HEK293 (cell line): Measurements from ENCODE around the gene LRP6.

ENCODE experiments used
- CTCF ChIA-PET: fragments of 350-600 bp; formaldehyde crosslinking; extraction: SDS; loops from one replicate; lab custom pipeline; 2021; ENCODE audit warnings: antibody characterized with exemption; lab: Yijun Ruan, JAX
- POLR2A ChIA-PET: fragments of 300-600 bp; formaldehyde crosslinking; extraction: SDS; loops from one replicate; lab custom pipeline; 2020; ENCODE audit warnings: antibody characterized with exemption, inconsistent platforms; lab: Yijun Ruan, JAX
- H3K27ac ChIP-seq: fragments of 200-500 bp; sonication (Bioruptor generic); 2 replicates; pipeline ENCODE4 v1.5.1; 2014; ENCODE audit warnings: low read depth, low read length, control low read depth, inconsistent platforms; ENCODE audit errors: extremely low read depth
- H3K36me3 ChIP-seq, 2 experiments: fragments of 200-500 bp in 1 of 2; sonication (Bioruptor generic) in 1 of 2; 1 replicate in 1 of 2; 2 replicates in 1 of 2; pipeline ENCODE4 v1.5.1; 2014 to 2017; ENCODE audit warnings: inconsistent platforms in 2 of 2, low read length in 2 of 2; ENCODE audit not compliant: control insufficient read depth in 2 of 2, insufficient read depth in 1 of 2
- H3K4me1 ChIP-seq: fragments of 200-500 bp; sonication (Bioruptor generic); 2 replicates; pipeline ENCODE4 v1.5.1; 2014; ENCODE audit warnings: mild to moderate bottlenecking, low read length, inconsistent platforms; ENCODE audit not compliant: control insufficient read depth, insufficient read depth
- H3K4me3 ChIP-seq: 2 replicates; pipeline ENCODE4 v1.5.1; 2011; ENCODE audit warnings: low read depth, mild to moderate bottlenecking, control low read depth, low read length, moderate library complexity
- H3K9me3 ChIP-seq: fragments of 200-500 bp; sonication (Bioruptor generic); 2 replicates; pipeline ENCODE4 v1.5.1; 2014; ENCODE audit warnings: low read depth, low read length, inconsistent platforms; ENCODE audit not compliant: control insufficient read depth, insufficient read depth
- OSR2 ChIP-seq: fragments of 450-650 bp; formaldehyde crosslinking; IDR thresholded peaks from 2 replicates; pipeline ENCODE4 v1.5.1; 2016; ENCODE audit warnings: missing biosample characterization, missing genetic modification characterization
- PRDM1 ChIP-seq: fragments of 450-650 bp; formaldehyde crosslinking; IDR thresholded peaks from 2 replicates; pipeline ENCODE4; 2016; ENCODE audit warnings: missing biosample characterization, missing genetic modification characterization
- SETDB1 ChIP-seq: IDR thresholded peaks from one replicate; pipeline ENCODE4 v1.6.1; 2017; ENCODE audit warnings: mild to moderate bottlenecking, low read length, moderate library complexity, mixed read lengths; ENCODE audit not compliant: insufficient read length
- ZBTB21 ChIP-seq: fragments of 450-650 bp; formaldehyde crosslinking; IDR thresholded peaks from 2 replicates; pipeline ENCODE4 v1.5.1; 2017; ENCODE audit warnings: missing biosample characterization, missing genetic modification characterization
- ZFHX2 ChIP-seq: fragments of 450-650 bp; formaldehyde crosslinking; conservative IDR thresholded peaks from 2 replicates; pipeline ENCODE4 v1.5.1; 2016; ENCODE audit warnings: missing biosample characterization, missing genetic modification characterization
- ZNF18 ChIP-seq: fragments of 450-650 bp; formaldehyde crosslinking; IDR thresholded peaks from 2 replicates; pipeline ENCODE4 v1.5.1; 2016; ENCODE audit warnings: missing biosample characterization, missing genetic modification characterization
- ZNF214 ChIP-seq: fragments of 450-650 bp; formaldehyde crosslinking; IDR thresholded peaks from 2 replicates; pipeline ENCODE4 v1.5.1; 2017; ENCODE audit warnings: missing biosample characterization, mild to moderate bottlenecking, missing genetic modification characterization, borderline replicate concordance
- ZNF23 ChIP-seq: fragments of 450-650 bp; formaldehyde crosslinking; IDR thresholded peaks from 2 replicates; pipeline ENCODE4 v1.5.1; 2016; ENCODE audit warnings: missing biosample characterization, missing genetic modification characterization, borderline replicate concordance
- ZNF302 ChIP-seq: fragments of 450-650 bp; formaldehyde crosslinking; IDR thresholded peaks from 2 replicates; pipeline ENCODE4 v1.5.1; 2016; ENCODE audit warnings: missing biosample characterization, missing genetic modification characterization, low read depth
- ZNF366 ChIP-seq: fragments of 450-650 bp; formaldehyde crosslinking; conservative IDR thresholded peaks from 2 replicates; pipeline ENCODE4 v1.5.1; 2016; ENCODE audit warnings: missing biosample characterization, missing genetic modification characterization
- ZNF433 ChIP-seq: fragments of 450-650 bp; formaldehyde crosslinking; IDR thresholded peaks from 2 replicates; pipeline ENCODE4 v1.5.1; 2016; ENCODE audit warnings: missing biosample characterization, missing genetic modification characterization, low read depth
- ZNF549 ChIP-seq: fragments of 450-650 bp; IDR thresholded peaks from 2 replicates; pipeline ENCODE4 v1.5.1; 2018; ENCODE audit warnings: missing biosample characterization, missing genetic modification characterization, mild to moderate bottlenecking, inconsistent platforms, moderate library complexity
- ZNF596 ChIP-seq: fragments of 450-650 bp; IDR thresholded peaks from 2 replicates; pipeline ENCODE4 v1.5.0; 2018; ENCODE audit warnings: missing biosample characterization, mild to moderate bottlenecking, missing genetic modification characterization, moderate library complexity
- ZNF701 ChIP-seq: fragments of 450-650 bp; formaldehyde crosslinking; IDR thresholded peaks from 2 replicates; pipeline ENCODE4 v1.5.1; 2016; ENCODE audit warnings: missing biosample characterization, missing genetic modification characterization
- ZNF837 ChIP-seq: fragments of 450-650 bp; formaldehyde crosslinking; IDR thresholded peaks from 2 replicates; pipeline ENCODE4 v1.5.1; 2016; ENCODE audit warnings: missing biosample characterization, missing genetic modification characterization
- ZSCAN16 ChIP-seq: fragments of 450-650 bp; formaldehyde crosslinking; IDR thresholded peaks from 2 replicates; pipeline ENCODE4 v1.5.1; 2016; ENCODE audit warnings: missing biosample characterization, missing genetic modification characterization
- TF ChIP-seq, protein P1 (sequence below): fragments of 450-650 bp; formaldehyde crosslinking; IDR thresholded peaks from 2 replicates; pipeline ENCODE4 v1.5.1; 2017; ENCODE audit warnings: missing biosample characterization, missing genetic modification characterization
- TF ChIP-seq, protein P2 (sequence below): fragments of 450-650 bp; formaldehyde crosslinking; IDR thresholded peaks from 2 replicates; pipeline ENCODE4 v1.5.1; 2016; ENCODE audit warnings: missing biosample characterization, missing genetic modification characterization
- TF ChIP-seq, protein P3 (sequence below): fragments of 450-650 bp; formaldehyde crosslinking; IDR thresholded peaks from 2 replicates; pipeline ENCODE4 v1.5.1; 2017; ENCODE audit warnings: missing biosample characterization, missing genetic modification characterization
- TF ChIP-seq, protein P4 (sequence below): fragments of 450-650 bp; formaldehyde crosslinking; IDR thresholded peaks from 2 replicates; pipeline ENCODE4 v1.5.0; 2017; ENCODE audit warnings: missing biosample characterization, missing genetic modification characterization, borderline replicate concordance

Gene LRP6

DNA sequence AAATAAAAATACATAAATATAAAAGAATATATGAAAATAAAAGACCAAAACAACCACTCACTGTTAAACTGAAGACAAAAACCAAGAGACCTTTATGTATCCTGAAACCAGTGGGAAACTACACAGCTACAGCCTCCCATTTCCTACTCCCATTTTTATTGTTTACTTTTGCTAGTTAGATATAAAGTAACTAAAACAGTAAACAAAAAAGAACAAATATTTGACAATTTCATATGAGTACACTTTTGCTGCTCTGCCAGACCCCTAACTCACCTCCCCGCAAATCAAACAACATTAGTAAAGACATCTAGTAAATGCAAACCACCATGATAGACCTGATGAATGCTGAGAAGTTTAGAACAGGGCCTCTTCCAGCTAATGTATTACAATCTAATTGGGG lies 99.0 kb downstream of the LRP6 start (continued):
- TF ChIP-seq ZNF366 (no peak), OSR2 (no peak), ZSCAN16 (tag by site-specific recombination) (no peak), ZNF837 (no peak), ZNF549 (tag by site-specific recombination) (no peak), ZNF214 (tag by site-specific recombination) (no peak)

DNA sequence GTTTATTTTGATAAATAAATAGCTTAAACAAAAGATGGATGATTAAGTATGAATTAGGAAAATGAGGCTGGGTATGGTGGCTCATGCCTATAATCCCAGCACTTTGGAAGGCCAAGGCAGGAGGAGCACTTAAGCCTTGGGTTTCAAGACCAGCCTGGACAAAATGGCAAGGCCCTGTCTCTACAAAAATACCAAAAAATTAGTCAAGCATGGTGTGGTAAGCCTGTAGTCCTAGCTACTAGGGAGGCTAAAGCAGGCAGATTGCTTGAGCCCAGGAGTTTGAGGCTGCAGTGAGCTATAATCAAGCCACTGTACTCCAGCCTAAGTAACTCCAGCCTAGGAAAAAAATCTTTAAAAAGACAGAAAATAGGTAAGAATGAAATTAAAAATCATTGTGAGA lies 100.1 kb downstream of the LRP6 start:
- TF ChIP-seq ZNF433 (tag by site-specific recombination), result no peak
- TF ChIP-seq PRDM1 (tag by site-specific recombination), result no peak
- TF ChIP-seq, protein P1, sequence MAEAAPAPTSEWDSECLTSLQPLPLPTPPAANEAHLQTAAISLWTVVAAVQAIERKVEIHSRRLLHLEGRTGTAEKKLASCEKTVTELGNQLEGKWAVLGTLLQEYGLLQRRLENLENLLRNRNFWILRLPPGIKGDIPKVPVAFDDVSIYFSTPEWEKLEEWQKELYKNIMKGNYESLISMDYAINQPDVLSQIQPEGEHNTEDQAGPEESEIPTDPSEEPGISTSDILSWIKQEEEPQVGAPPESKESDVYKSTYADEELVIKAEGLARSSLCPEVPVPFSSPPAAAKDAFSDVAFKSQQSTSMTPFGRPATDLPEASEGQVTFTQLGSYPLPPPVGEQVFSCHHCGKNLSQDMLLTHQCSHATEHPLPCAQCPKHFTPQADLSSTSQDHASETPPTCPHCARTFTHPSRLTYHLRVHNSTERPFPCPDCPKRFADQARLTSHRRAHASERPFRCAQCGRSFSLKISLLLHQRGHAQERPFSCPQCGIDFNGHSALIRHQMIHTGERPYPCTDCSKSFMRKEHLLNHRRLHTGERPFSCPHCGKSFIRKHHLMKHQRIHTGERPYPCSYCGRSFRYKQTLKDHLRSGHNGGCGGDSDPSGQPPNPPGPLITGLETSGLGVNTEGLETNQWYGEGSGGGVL, result no peak
- no peak for TF ChIP-seq ZNF549 (tag by site-specific recombination)
- no peak for TF ChIP-seq ZNF302
- POLR2A ChIA-PET, result interaction anchor here (0.6 kb wide), 1 partner anchor 88 kb away, joined by 3 read pairs; no protein-coding TSS in a partner anchor
- H3K9me3 ChIP-seq, result no peaks in the 10 kb centered on the region
- peaks cover 0 to 20% of the 10 kb centered on the region in 2 experiments; a peak in 2 of 3 replicates for H3K36me3 ChIP-seq
- no peak overlapping the region for H3K4me3 ChIP-seq
- H3K27ac ChIP-seq, result no peak overlapping the region
- CTCF ChIA-PET, result interaction anchor here (0.6 kb wide), 1 partner anchor 10 kb away, joined by 3 read pairs; no protein-coding TSS in a partner anchor
- peaks cover 4% of the 10 kb centered on the region for H3K4me1 ChIP-seq

DNA sequence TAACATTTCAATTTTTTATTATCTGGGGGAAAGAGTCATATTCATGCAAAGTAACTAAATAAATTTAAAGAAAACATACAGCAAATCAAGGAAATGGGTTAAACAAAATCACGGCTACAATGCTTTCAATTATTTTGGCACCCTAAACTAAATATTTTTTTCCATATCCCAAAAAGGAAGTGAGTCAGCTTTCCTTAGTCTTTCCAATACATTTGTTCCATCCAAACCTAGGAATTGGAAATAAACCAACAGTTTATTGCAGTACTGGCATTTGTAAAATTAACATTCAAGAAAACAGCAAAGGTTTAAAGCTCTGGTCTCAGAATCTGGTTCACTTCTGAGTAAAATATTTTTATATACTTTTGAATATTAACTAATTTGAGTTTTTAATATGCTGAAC lies 106.9 kb downstream of the LRP6 start:
- Histone ChIP-seq H3K4me1 (no peaks in the 10 kb centered on the region; the same call in 1 of the 2 replicates), H3K4me3 (no peak overlapping the region), H3K27ac (no peak overlapping the region), H3K9me3 (no peaks in the 10 kb centered on the region), H3K36me3 (peaks cover 6 to 65% of the 10 kb centered on the region in 2 experiments)
- ChIA-PET POLR2A (no interaction called here), CTCF (no interaction called here)
- TF ChIP-seq ZNF18 (tag by site-specific recombination) (no peak), ZBTB21 (no peak), SETDB1 (no peak), ZNF701 (no peak), ZNF596 (tag by site-specific recombination) (no peak), ZFHX2 (tag by site-specific recombination) (no peak), ZNF23 (tag by site-specific recombination) (no peak)
- TF ChIP-seq, protein P2, sequence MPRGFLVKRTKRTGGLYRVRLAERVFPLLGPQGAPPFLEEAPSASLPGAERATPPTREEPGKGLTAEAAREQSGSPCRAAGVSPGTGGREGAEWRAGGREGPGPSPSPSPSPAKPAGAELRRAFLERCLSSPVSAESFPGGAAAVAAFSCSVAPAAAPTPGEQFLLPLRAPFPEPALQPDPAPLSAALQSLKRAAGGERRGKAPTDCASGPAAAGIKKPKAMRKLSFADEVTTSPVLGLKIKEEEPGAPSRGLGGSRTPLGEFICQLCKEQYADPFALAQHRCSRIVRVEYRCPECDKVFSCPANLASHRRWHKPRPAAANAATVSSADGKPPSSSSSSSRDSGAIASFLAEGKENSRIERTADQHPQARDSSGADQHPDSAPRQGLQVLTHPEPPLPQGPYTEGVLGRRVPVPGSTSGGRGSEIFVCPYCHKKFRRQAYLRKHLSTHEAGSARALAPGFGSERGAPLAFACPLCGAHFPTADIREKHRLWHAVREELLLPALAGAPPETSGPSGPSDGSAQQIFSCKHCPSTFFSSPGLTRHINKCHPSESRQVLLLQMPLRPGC (tag by site-specific recombination), result no peak
- TF ChIP-seq, protein P3, sequence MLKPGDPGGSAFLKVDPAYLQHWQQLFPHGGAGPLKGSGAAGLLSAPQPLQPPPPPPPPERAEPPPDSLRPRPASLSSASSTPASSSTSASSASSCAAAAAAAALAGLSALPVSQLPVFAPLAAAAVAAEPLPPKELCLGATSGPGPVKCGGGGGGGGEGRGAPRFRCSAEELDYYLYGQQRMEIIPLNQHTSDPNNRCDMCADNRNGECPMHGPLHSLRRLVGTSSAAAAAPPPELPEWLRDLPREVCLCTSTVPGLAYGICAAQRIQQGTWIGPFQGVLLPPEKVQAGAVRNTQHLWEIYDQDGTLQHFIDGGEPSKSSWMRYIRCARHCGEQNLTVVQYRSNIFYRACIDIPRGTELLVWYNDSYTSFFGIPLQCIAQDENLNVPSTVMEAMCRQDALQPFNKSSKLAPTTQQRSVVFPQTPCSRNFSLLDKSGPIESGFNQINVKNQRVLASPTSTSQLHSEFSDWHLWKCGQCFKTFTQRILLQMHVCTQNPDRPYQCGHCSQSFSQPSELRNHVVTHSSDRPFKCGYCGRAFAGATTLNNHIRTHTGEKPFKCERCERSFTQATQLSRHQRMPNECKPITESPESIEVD (tag by site-specific recombination), result no peak
- TF ChIP-seq, protein P4, sequence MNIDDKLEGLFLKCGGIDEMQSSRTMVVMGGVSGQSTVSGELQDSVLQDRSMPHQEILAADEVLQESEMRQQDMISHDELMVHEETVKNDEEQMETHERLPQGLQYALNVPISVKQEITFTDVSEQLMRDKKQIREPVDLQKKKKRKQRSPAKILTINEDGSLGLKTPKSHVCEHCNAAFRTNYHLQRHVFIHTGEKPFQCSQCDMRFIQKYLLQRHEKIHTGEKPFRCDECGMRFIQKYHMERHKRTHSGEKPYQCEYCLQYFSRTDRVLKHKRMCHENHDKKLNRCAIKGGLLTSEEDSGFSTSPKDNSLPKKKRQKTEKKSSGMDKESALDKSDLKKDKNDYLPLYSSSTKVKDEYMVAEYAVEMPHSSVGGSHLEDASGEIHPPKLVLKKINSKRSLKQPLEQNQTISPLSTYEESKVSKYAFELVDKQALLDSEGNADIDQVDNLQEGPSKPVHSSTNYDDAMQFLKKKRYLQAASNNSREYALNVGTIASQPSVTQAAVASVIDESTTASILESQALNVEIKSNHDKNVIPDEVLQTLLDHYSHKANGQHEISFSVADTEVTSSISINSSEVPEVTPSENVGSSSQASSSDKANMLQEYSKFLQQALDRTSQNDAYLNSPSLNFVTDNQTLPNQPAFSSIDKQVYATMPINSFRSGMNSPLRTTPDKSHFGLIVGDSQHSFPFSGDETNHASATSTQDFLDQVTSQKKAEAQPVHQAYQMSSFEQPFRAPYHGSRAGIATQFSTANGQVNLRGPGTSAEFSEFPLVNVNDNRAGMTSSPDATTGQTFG (tag by site-specific recombination), result no peak
